SK-N-SH (cell line): ENCODE results near the gene KRTAP29-1.

Experiments
- CHD2 ChIP-seq: fragments of 150-350 bp; IDR thresholded peaks from 2 replicates; pipeline ENCODE4 v1.6.1; 2018; ENCODE audit warnings: low read length; ENCODE audit not compliant: partially characterized antibody
- CTCF ChIP-seq: fragments of 200-600 bp; sonication (generic); IDR thresholded peaks from 2 replicates; pipeline ENCODE4 v1.6.1; 2017; ENCODE audit warnings: antibody characterized with exemption, mild to moderate bottlenecking, moderate library complexity
- EP300 ChIP-seq, 2 experiments: IDR thresholded peaks; 2 replicates each; pipeline versions ENCODE4 v1.4.0 to v1.6.1; 2012; ENCODE audit warnings: borderline replicate concordance in 1 of 2, low read depth in 1 of 2, low read length in 1 of 2
- FOXM1 ChIP-seq: IDR thresholded peaks from 2 replicates; pipeline ENCODE4 v1.4.0; 2012; ENCODE audit warnings: low read depth, mild to moderate bottlenecking
- GABPA ChIP-seq: IDR thresholded peaks from 2 replicates; pipeline ENCODE4 v1.4.0; 2012; ENCODE audit warnings: low read depth, mild to moderate bottlenecking
- NFIC ChIP-seq: IDR thresholded peaks from 2 replicates; pipeline ENCODE4 v1.4.0; 2012; ENCODE audit warnings: borderline replicate concordance
- RCOR1 ChIP-seq: fragments of 150-350 bp; IDR thresholded peaks from 2 replicates; pipeline ENCODE4 v1.6.1; 2017; ENCODE audit warnings: antibody characterized with exemption, low read length
- RFX5 ChIP-seq: IDR thresholded peaks from 2 replicates; pipeline ENCODE4 v1.6.1; 2012; ENCODE audit warnings: mild to moderate bottlenecking, improper control_type of control experiment, low read length
- SIN3A ChIP-seq: IDR thresholded peaks from 2 replicates; pipeline ENCODE4 v1.6.1; 2012; ENCODE audit warnings: low read depth, mild to moderate bottlenecking, low read length, moderate library complexity, borderline replicate concordance
- TAF1 ChIP-seq: IDR thresholded peaks from 2 replicates; pipeline ENCODE4 v1.6.1; 2012; ENCODE audit warnings: low read depth, mild to moderate bottlenecking, low read length, moderate library complexity, borderline replicate concordance
- YY1 ChIP-seq: IDR thresholded peaks from 2 replicates; pipeline ENCODE4 v1.4.0; 2012; ENCODE audit warnings: low read depth, mild to moderate bottlenecking

GRCh38 chr17:41339571-41340172 is 37.0 kb upstream of the KRTAP29-1 start:
- TF ChIP-seq CTCF (no peak), YY1 (no peak), CHD2 (no peak), RFX5 (no peak), SIN3A (no peak), RCOR1 (no peak), TAF1 (no peak), GABPA (no peak), FOXM1 (no peak), NFIC (no peak), EP300 (IDR thresholded peaks at IDR 0.05; ENCODE audit: borderline replicate concordance in 1 of 2, low read depth in 1 of 2, low read length in 1 of 2) (no peak)
